ENCODE data around the gene MAP7.

GRCh38 chr6:136330634-136331033, 219.6 kb downstream of the MAP7 start:
- TF ChIP-seq, protein P1, sequence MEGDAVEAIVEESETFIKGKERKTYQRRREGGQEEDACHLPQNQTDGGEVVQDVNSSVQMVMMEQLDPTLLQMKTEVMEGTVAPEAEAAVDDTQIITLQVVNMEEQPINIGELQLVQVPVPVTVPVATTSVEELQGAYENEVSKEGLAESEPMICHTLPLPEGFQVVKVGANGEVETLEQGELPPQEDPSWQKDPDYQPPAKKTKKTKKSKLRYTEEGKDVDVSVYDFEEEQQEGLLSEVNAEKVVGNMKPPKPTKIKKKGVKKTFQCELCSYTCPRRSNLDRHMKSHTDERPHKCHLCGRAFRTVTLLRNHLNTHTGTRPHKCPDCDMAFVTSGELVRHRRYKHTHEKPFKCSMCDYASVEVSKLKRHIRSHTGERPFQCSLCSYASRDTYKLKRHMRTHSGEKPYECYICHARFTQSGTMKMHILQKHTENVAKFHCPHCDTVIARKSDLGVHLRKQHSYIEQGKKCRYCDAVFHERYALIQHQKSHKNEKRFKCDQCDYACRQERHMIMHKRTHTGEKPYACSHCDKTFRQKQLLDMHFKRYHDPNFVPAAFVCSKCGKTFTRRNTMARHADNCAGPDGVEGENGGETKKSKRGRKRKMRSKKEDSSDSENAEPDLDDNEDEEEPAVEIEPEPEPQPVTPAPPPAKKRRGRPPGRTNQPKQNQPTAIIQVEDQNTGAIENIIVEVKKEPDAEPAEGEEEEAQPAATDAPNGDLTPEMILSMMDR (IDR thresholded peaks at IDR 0.05; ENCODE audit: low read depth, low read length, poor library complexity, severe bottlenecking): no peak
- no peak for TF ChIP-seq EZH2phosphoT487 (IDR thresholded peaks at IDR 0.05; ENCODE audit: borderline replicate concordance, low read length)

All from DOHH2 (cell line).